Measurements from ENCODE around the gene TAS1R2. TPM values are rescaled to one million over a fixed set of nuclear protein-coding genes. Genes with fewer than 3 reads are reported as not detected.
"Not testable (repeated sequence)": the region's sequence is repeated elsewhere in the genome, so short reads cannot be mapped to it uniquely, and the experiment has no call there.

TAS1R2 gene
- total RNA-seq, 2 donors from 2014 or later, result not detected

- Histone ChIP-seq H3K27me3 (ENCODE audit: control insufficient read depth, insufficient read depth, low read length, poor library complexity, severe bottlenecking) (peaks cover 14% of the 10 kb centered on the region), H3K4me1 (ENCODE audit: control insufficient read depth, insufficient read depth, low read length) (no peaks in the 10 kb centered on the region), H3K27ac (ENCODE audit: low read depth, low read length) (no peak overlapping the region), H3K9me3 (ENCODE audit: control insufficient read depth, low read length) (no peaks in the 10 kb centered on the region), H3K9ac (ENCODE audit: extremely low read depth, low read length, poor library complexity, severe bottlenecking) (no peak overlapping the region), H3K4me3 (ENCODE audit: low read length) (no peak overlapping the region), H3K36me3 (ENCODE audit: control insufficient read depth, insufficient read depth, low read length) (no peaks in the 10 kb centered on the region)
- H3K9me3 Mint-ChIP-seq, result no peaks in the 10 kb centered on the region
- H3K4me3 Mint-ChIP-seq, result no peak overlapping the region
- H3K27ac Mint-ChIP-seq, result no peak overlapping the region
- 93 to 94% methylated on average over 3 to 5 of the region's 5 CpGs for WGBS, 2 experiments (ENCODE audit: insufficient coverage in 1 of 2, insufficient read length in 1 of 2)
- H3K36me3 Mint-ChIP-seq (ENCODE audit: low read depth), result no peaks in the 10 kb centered on the region
- peaks cover 27% of the 10 kb centered on the region for H3K27me3 Mint-ChIP-seq (ENCODE audit: insufficient read depth)
- H3K4me1 Mint-ChIP-seq, result no peaks in the 10 kb centered on the region
- no peak for TF ChIP-seq CTCF (conservative IDR thresholded peaks at IDR 0.05)
- DNase-seq, result no peak
Measured at GRCh38 chr1:18836654-18837053, 22.8 kb downstream of the TAS1R2 start.

DNA sequence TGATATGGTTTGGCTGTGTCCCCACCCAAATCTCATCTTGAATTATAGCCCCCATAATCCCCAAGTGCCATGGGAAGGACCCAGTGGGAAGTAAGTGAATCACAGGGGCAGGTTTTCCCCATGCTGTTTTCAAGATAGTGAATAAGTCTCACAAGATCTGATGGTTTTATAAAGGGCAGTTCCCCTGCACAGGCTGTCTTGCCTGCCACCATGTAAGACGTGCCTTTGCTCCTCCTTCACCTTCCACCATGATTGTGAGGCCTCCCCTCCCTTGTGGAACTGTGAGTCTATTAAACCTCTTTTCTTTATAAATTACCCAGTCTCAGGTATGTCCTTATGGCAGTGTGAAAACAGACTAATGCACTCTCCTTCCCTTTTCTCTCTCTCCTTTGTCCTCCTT, 27.1 kb downstream of the TAS1R2 start:
- Mint-ChIP-seq H3K27me3 (ENCODE audit: insufficient read depth) (peaks cover 26% of the 10 kb centered on the region), H3K9me3 (peaks cover 20% of the 10 kb centered on the region)
- not testable (repeated sequence) for H3K27ac Mint-ChIP-seq; H3K36me3 Mint-ChIP-seq (ENCODE audit: low read depth); H3K4me3 ChIP-seq (ENCODE audit: low read length); H3K9ac ChIP-seq (ENCODE audit: extremely low read depth, low read length, poor library complexity, severe bottlenecking); DNase-seq; H3K4me3 Mint-ChIP-seq; H3K4me1 ChIP-seq (ENCODE audit: control insufficient read depth, insufficient read depth, low read length); H3K27ac ChIP-seq (ENCODE audit: low read depth, low read length); H3K4me1 Mint-ChIP-seq; H3K27me3 ChIP-seq (ENCODE audit: control insufficient read depth, insufficient read depth, low read length, poor library complexity, severe bottlenecking); H3K36me3 ChIP-seq (ENCODE audit: control insufficient read depth, insufficient read depth, low read length)
- WGBS, 2 experiments (ENCODE audit: insufficient coverage in 1 of 2, insufficient read length in 1 of 2), result 58 to 71% methylated on average over 1 of the region's 1 CpG
- H3K9me3 ChIP-seq (ENCODE audit: control insufficient read depth, low read length), result peaks cover 18% of the 10 kb centered on the region

GRCh38 chr1:18831656-18832055, 27.8 kb downstream of the TAS1R2 start:
- H3K4me1 Mint-ChIP-seq, result no peaks in the 10 kb centered on the region
- Histone ChIP-seq H3K9me3 (ENCODE audit: control insufficient read depth, low read length) (peaks cover 20% of the 10 kb centered on the region), H3K27ac (ENCODE audit: low read depth, low read length) (no peak overlapping the region), H3K36me3 (ENCODE audit: control insufficient read depth, insufficient read depth, low read length) (no peaks in the 10 kb centered on the region), H3K27me3 (ENCODE audit: control insufficient read depth, insufficient read depth, low read length, poor library complexity, severe bottlenecking) (no peaks in the 10 kb centered on the region), H3K9ac (ENCODE audit: extremely low read depth, low read length, poor library complexity, severe bottlenecking) (no peak overlapping the region), H3K4me3 (ENCODE audit: low read length) (no peak overlapping the region), H3K4me1 (ENCODE audit: control insufficient read depth, insufficient read depth, low read length) (no peaks in the 10 kb centered on the region)
- H3K27me3 Mint-ChIP-seq (ENCODE audit: insufficient read depth), result peaks cover 30% of the 10 kb centered on the region
- 96% methylated on average over 2 of the region's 2 CpGs; no CpG with 5 or more reads in 1 of the 2 experiments for WGBS, 2 experiments (ENCODE audit: insufficient coverage in 1 of 2, insufficient read length in 1 of 2)
- H3K36me3 Mint-ChIP-seq (ENCODE audit: low read depth), result no peaks in the 10 kb centered on the region
- H3K4me3 Mint-ChIP-seq, result no peak overlapping the region
- no peak for DNase-seq
- H3K27ac Mint-ChIP-seq, result no peak overlapping the region
- TF ChIP-seq CTCF (conservative IDR thresholded peaks at IDR 0.05), result no peak
- peaks cover 27% of the 10 kb centered on the region for H3K9me3 Mint-ChIP-seq

- H3K27me3 Mint-ChIP-seq (ENCODE audit: insufficient read depth), result peaks cover 35% of the 10 kb centered on the region
- no peak overlapping the region for H3K4me3 ChIP-seq (ENCODE audit: low read length)
- H3K36me3 ChIP-seq (ENCODE audit: control insufficient read depth, insufficient read depth, low read length), result no peaks in the 10 kb centered on the region
- no peak for TF ChIP-seq CTCF (conservative IDR thresholded peaks at IDR 0.05)
- H3K36me3 Mint-ChIP-seq (ENCODE audit: low read depth), result no peaks in the 10 kb centered on the region
- no peak overlapping the region for H3K4me3 Mint-ChIP-seq
- H3K27me3 ChIP-seq (ENCODE audit: control insufficient read depth, insufficient read depth, low read length, poor library complexity, severe bottlenecking), result no peaks in the 10 kb centered on the region
- H3K27ac ChIP-seq (ENCODE audit: low read depth, low read length), result no peak overlapping the region
- peaks cover 20% of the 10 kb centered on the region for H3K9me3 ChIP-seq (ENCODE audit: control insufficient read depth, low read length)
- no peaks in the 10 kb centered on the region for H3K4me1 Mint-ChIP-seq
- H3K27ac Mint-ChIP-seq, result no peak overlapping the region
- peaks cover 29% of the 10 kb centered on the region for H3K9me3 Mint-ChIP-seq
- H3K9ac ChIP-seq (ENCODE audit: extremely low read depth, low read length, poor library complexity, severe bottlenecking), result no peak overlapping the region
- 62 to 75% methylated on average over 4 to 12 of the region's 12 CpGs for WGBS, 2 experiments (ENCODE audit: insufficient coverage in 1 of 2, insufficient read length in 1 of 2)
- DNase-seq, result no peak
- H3K4me1 ChIP-seq (ENCODE audit: control insufficient read depth, insufficient read depth, low read length), result no peaks in the 10 kb centered on the region
Measured at GRCh38 chr1:18830596-18830995, 28.9 kb downstream of the TAS1R2 start.
